Cardiac muscle cell (in vitro differentiated cells and primary cell): ENCODE results near the gene ITGA2. TPM values are rescaled to one million over a fixed set of nuclear protein-coding genes. Genes with fewer than 3 reads are reported as not detected.

Experiments used
- DNase-seq, 2 donors: peaks; one replicate each; pipeline versions ENCODE4 v3.0.0 to v3.0.0-alpha.2; 2010 to 2017; ENCODE audit warnings: low read depth in 1 of 2, low spot score in 1 of 2
- H3K27ac ChIP-seq: fragments of 200-600 bp; sonication (generic); 2 replicates; pipeline ENCODE4 v1.5.1; 2016
- H3K27me3 ChIP-seq: fragments of 200-600 bp; sonication (generic); 2 replicates; pipeline ENCODE4 v1.6.0; 2016; ENCODE audit warnings: control low read depth
- H3K36me3 ChIP-seq: fragments of 200-600 bp; sonication (generic); 2 replicates; pipeline ENCODE4 v1.5.1; 2016; ENCODE audit warnings: control low read depth
- H3K4me1 ChIP-seq: fragments of 200-600 bp; sonication (generic); 2 replicates; pipeline ENCODE4 v1.8.1; 2017; ENCODE audit warnings: low read depth, mild to moderate bottlenecking, mixed run types
- H3K4me3 ChIP-seq: fragments of 200-600 bp; sonication (generic); 2 replicates; pipeline ENCODE4 v1.5.1; 2016; ENCODE audit warnings: mild to moderate bottlenecking
- H3K9me3 ChIP-seq: fragments of 200-600 bp; sonication (generic); 2 replicates; pipeline ENCODE4 v1.5.1; 2017; ENCODE audit warnings: low read depth, mild to moderate bottlenecking, control low read depth
- polyA plus RNA-seq: library from polyadenylated mRNA; unstranded; fragments of >200 nt; fragmentation: Nextera tagmentation; extraction: Ambion mirVana; gene quantifications from 2 replicates; pipeline ENCODE4 v1.2.1, GENCODE V29; 2016
- total RNA-seq: library from RNA; depleted of rRNA; stranded (reverse); fragments of >200 nt; gene quantifications from 2 replicates; pipeline ENCODE4 v1.2.3, GENCODE V29; 2016
- TF ChIP-seq, protein P1 (sequence below): IDR thresholded peaks from 2 replicates; pipeline ENCODE4 v1.5.1; 2012; ENCODE audit warnings: low read depth, mild to moderate bottlenecking, low read length

Gene ITGA2
- total and polyA plus RNA-seq, 2 experiments from 2014 or later = 0.57 to 2.3 TPM

DNA sequence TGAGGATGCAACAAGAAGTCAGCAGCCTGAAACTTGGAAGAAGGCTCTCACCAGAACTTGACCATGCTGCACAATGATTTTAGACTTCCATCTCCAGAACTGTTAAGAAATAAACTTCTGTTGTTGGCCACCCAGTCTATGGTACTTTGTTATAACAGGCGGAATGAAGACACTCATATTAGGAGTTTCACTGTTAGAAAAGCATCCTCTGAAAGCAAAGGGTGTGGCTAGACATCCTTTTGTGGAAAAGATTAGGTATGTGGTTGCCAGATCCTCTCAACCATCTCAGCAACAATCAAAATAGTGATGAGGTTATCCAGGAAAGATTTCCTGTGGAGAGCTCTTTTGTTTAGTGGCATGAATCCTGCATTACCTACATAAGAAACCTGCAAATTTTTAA lies 20.7 kb downstream of the ITGA2 start:
- Histone ChIP-seq H3K9me3 (no peaks in the 10 kb centered on the region), H3K27me3 (no peaks in the 10 kb centered on the region), H3K36me3 (no peaks in the 10 kb centered on the region), H3K27ac (no peak overlapping the region), H3K4me3 (no peak overlapping the region), H3K4me1 (no peaks in the 10 kb centered on the region)
- DNase-seq = no peak
- TF ChIP-seq, protein P1, sequence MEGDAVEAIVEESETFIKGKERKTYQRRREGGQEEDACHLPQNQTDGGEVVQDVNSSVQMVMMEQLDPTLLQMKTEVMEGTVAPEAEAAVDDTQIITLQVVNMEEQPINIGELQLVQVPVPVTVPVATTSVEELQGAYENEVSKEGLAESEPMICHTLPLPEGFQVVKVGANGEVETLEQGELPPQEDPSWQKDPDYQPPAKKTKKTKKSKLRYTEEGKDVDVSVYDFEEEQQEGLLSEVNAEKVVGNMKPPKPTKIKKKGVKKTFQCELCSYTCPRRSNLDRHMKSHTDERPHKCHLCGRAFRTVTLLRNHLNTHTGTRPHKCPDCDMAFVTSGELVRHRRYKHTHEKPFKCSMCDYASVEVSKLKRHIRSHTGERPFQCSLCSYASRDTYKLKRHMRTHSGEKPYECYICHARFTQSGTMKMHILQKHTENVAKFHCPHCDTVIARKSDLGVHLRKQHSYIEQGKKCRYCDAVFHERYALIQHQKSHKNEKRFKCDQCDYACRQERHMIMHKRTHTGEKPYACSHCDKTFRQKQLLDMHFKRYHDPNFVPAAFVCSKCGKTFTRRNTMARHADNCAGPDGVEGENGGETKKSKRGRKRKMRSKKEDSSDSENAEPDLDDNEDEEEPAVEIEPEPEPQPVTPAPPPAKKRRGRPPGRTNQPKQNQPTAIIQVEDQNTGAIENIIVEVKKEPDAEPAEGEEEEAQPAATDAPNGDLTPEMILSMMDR = no peak

DNA sequence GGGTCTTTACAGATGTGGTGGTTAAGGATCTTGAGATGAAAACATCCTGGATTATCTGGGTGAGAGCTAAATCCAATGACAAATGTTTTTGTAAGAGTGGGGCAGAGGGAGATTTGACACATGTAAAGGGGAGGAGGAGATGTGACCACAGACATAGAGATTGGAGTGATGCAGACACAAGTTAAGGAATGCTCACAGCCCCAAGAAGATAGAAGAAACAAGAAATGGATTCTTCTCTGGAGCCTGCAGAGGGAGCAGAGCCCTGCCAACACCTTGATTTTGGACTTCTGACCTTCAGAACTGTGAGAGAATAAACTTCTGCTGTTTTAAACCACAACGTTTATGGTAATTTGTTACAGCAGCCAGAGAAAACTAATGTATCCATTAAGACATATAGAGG lies 21.7 kb downstream of the ITGA2 start:
- no peaks in the 10 kb centered on the region for H3K27me3 ChIP-seq
- H3K4me3 ChIP-seq = no peak overlapping the region
- no peaks in the 10 kb centered on the region for H3K9me3 ChIP-seq
- no peak for DNase-seq
- H3K36me3 ChIP-seq = no peaks in the 10 kb centered on the region
- TF ChIP-seq, protein P1 = no peak
- no peak overlapping the region for H3K27ac ChIP-seq
- no peaks in the 10 kb centered on the region for H3K4me1 ChIP-seq

DNA sequence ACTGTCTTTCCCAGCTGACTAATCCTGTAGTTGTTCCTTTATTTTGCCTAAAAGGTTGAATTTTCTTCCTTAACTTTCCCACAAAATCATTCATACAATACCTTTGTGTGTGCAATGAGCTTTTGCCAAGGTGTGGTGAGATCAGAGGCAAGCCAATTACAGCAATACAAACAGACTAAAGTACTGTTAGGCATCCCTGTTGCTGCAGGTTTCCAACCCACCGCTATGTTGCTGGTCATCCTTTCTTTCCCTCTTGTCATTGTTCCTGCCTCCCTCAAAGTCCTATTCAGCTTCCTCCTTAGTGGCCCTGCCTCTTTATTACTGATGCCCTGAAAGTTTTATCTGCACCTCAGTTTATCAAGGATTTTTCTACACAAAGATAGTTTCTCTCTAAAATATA lies 22.1 kb downstream of the ITGA2 start:
- Histone ChIP-seq H3K36me3 (no peaks in the 10 kb centered on the region), H3K4me3 (no peak overlapping the region), H3K9me3 (no peaks in the 10 kb centered on the region), H3K27ac (no peak overlapping the region), H3K4me1 (no peaks in the 10 kb centered on the region), H3K27me3 (no peaks in the 10 kb centered on the region)
- no peak for DNase-seq
- TF ChIP-seq, protein P1 = no peak

DNA sequence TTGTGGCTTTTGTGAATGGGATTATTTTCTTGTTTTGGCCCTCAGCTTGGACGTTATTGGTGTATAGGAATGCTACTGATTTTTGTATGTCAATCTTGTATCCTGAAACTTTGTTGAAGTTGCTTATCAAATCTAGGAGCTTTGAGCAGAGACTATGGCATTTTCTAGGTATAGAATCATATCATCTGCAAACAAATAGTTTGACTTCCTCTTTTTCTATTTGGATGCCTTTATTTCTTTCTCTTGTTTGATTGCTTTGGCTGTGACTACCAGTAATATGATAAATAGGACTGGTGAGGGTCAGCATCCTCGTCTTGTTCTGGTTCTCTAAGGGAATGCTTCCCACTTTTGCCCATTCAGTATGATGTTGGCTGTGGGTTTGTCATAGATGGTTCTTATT lies 24.7 kb downstream of the ITGA2 start:
- Histone ChIP-seq H3K27ac (no peak overlapping the region), H3K36me3 (no peaks in the 10 kb centered on the region), H3K4me1 (no peaks in the 10 kb centered on the region), H3K9me3 (no peaks in the 10 kb centered on the region), H3K4me3 (no peak overlapping the region), H3K27me3 (no peaks in the 10 kb centered on the region)
- TF ChIP-seq, protein P1 = no peak
- no peak for DNase-seq

DNA sequence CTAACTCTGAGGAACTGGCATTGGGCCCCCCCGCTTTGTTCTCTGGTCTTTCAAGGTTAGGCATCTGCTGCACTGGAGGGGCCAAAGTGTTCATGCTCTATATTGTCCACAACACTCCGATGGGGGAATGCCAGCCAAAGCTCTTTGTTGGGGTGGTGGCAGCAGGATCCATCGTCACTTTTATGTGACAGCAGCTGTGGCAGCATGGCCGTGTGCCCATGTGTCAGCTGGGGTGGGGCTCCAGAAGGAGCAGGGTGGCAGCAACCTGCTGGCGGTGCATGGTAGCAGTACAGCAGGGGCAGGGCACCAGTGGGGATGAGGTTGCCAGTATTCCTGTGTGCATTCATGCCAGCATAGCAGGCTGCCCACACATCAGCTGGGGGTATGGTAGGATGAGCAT lies 28.2 kb downstream of the ITGA2 start:
- Histone ChIP-seq H3K36me3 (no peaks in the 10 kb centered on the region), H3K4me3 (no peak overlapping the region), H3K4me1 (no peaks in the 10 kb centered on the region), H3K9me3 (no peaks in the 10 kb centered on the region), H3K27me3 (no peaks in the 10 kb centered on the region), H3K27ac (no peak overlapping the region)
- TF ChIP-seq, protein P1 = no peak
- no peak for DNase-seq
